HG02840 (cell line): ENCODE measurements around the gene SSX2IP.

ENCODE experiments used
- ATAC-seq: cut with Tn5 transposase; IDR thresholded peaks from one replicate; pipeline ENCODE4 v1.9.1; 2021; ENCODE audit warnings: mild to moderate bottlenecking, moderate library complexity, moderate number of reproducible peaks; ENCODE audit not compliant: unreplicated experiment, low FRiP score

Gene SSX2IP

GRCh38 chr1:84711121-84711520 lies 20.9 kb upstream of the SSX2IP start:
- ATAC-seq, result no peak

GRCh38 chr1:84709131-84709530 lies 18.9 kb upstream of the SSX2IP start:
- no peak for ATAC-seq

DNA sequence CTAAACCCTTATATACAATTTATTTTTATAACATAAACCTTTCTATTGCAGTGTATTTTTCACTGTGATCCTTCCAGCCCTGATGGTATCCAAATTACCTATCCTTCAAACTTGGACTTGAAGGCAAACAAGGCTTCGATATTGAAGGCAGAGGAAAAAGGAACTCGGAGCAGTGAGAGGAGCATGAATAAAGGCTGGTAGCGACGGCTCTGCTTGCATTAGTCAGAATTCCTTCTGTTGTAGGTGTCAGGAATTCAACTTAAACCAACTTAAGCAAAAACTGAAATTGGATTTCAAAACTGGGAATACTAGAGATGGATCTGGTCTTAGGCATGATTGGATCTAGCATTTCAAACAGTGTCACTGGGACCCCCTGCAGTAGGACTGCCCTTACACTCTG lies 17.8 kb upstream of the SSX2IP start:
- no peak for ATAC-seq

DNA sequence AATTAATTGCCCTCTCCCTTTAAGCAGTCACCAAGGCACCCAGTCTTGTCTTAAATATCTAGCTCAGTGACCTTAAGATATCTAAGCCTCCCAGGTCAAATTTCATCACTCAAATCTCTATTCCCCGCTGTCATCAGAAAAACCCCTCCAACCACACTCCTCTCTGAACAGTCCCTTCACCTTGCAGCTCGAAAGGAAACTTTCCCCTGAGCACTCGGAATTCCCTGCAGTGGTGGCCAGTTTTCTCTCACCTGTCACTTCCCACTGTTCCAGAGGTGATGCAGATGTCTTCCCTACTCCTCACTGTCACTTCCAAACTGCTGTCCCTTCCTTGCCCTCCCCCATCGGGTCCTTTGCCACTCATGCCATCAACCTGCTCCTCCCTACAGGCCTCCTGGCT lies 15.3 kb upstream of the SSX2IP start:
- ATAC-seq, result no peak

DNA sequence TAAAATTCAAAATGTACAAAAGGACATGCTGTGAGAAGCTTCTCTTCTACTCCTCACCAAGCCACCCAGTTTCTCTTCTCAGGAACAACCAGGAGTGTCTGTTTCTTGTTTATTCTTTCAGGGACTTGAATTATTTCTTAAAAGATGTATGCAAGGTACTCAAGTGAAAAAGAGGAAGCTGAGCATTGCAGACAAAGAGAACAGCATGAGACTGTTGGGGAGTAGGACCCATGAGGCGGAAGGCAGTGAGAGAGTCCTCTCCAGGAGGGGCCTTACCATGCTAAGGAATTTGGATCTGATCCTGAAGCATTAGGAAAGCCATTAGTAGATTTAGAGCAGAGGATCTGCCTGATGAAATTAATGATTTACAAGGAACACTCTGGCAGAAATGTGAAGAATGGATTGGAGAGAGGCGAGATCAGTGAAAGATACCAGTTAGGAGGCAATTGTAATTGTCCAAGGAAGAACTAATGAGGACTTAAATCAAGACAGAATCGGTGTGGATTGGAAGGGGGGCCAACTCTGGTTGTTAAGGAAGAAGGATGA lies 14.7 kb upstream of the SSX2IP start:
- no peak for ATAC-seq

DNA sequence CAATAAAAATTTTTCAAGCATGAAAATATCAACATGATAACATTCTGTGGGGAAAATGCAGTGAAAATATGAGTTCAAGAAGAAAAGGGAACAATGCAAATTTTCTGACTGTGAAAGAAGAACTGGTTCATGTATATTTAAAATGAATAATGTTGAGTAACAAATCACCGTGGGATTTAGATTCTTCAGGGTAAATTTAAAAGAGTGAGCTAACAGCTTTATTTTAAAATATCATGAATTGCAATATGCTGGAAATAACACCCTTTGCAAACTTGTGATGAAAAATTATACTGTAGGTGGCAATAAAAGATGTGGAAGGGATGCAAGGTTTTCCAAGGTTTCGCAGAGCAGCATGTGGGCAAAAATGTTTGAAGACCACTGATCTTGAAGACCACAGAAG lies 13.2 kb upstream of the SSX2IP start:
- ATAC-seq, result no peak

GRCh38 chr1:84702143-84702542 lies 11.9 kb upstream of the SSX2IP start:
- no peak for ATAC-seq

- ATAC-seq, result no peak
These were observed 11.1 kb upstream of the SSX2IP start for GRCh38 chr1:84701376-84701775.

DNA sequence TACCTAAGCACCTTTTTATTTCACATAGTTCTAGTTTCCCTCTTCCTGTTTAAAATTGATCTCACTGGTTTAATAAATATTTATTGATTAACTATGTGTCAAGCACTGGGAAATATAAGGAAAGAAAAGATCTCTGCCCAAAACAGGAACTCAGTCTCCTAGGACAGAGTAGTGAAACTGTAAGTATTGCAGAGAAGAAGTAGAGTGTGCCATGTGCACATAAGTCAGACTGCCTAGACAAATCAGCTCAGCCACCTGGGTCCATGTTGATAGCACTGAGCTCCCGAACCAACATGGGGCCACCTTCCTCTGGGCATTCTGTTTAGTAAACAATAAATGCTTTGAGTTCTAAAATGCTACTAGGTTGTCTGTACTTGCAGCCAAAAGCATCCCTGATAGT lies 9.8 kb upstream of the SSX2IP start:
- no peak for ATAC-seq

- no peak for ATAC-seq
These were observed 8.2 kb upstream of the SSX2IP start for GRCh38 chr1:84698151-84699110.

DNA sequence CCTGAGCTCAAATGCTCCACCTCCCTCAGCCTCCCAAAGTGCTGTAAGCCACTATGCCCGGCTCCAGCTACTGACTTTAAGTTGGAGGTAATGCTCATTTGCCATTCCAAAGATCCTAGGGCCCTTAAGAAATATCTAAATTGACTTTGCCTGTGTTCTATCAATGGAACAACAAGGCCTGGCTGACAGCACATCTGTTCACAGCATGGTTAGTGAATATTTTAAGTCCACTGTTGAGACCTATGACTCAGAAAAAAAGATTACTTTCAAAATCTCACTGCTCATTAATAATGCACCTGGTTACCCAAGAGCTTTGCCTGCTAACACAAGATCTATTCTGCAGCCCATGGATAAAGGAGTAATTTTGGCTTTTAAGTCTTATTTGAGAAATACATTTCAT lies 3.5 kb upstream of the SSX2IP start:
- no peak for ATAC-seq

DNA sequence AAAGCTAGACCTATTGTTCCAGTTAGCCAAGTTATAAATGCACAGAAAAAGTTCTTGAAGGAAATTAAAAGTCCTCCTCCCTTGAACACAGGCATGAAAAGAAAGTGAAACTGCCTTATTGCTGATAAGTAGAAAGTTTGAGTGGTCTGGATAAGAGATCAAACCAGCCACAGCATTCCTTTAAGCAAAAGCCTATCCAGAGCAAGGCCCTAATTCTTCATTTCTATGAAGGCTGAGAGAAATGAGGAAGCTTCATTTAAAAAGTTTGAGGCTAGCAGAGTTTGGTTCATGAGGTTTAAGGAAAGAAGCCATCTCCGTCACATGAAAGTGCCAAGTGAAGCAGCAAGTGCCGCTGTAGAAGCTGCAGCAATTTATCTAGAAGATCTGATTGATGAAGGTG lies 2.7 kb upstream of the SSX2IP start:
- no peak for ATAC-seq

DNA sequence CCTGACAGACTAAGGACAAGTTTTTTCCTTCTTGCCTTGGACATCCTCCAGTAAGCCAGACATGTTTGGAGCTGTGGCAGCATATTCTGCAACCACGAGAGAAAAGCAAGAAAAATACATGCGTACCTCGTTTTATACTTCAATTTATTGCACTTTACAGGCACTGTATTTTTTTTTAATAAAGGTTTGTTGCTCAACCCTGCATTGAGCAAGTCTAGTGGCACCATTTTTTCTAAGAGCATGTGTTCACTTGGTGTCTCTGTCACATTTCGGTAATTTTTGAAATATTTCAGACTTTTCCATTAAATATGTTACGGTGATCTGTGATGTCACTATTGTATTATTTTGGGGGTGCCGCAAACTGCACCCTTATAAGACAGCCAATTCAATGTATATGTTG lies 2.1 kb upstream of the SSX2IP start:
- ATAC-seq, result no peak

DNA sequence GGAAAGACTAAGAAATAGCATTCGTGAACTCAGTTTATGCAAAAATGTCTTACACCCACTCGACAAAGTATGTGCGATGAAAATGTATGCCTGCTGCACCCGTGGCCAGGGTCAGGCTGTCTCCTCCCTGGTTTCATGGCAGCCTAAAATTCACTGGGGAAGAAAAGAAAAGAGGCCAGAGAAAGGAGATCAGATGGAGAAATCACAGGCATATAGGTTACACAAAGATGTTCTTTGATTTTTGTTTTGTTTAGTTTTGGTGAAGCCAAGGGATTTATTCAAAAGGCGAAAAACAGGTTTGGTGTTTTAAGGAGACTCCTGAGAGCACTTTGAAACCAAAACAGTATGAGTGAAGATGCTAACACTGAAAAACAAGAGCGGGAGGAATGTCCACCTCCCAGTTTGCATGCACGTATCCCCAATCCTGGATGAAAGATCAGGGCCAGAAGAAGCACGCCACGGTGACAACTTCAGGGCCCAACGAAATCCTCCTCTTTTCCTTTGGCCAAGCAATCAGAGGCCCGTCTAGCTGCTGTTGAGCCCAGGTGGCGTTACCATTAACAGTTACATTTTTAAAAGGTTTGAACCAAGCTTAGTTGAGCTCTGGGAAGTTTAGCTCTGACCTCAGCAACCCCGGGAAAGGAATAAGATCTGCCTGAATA lies 992 bp upstream of the SSX2IP start:
- ATAC-seq, result no peak

DNA sequence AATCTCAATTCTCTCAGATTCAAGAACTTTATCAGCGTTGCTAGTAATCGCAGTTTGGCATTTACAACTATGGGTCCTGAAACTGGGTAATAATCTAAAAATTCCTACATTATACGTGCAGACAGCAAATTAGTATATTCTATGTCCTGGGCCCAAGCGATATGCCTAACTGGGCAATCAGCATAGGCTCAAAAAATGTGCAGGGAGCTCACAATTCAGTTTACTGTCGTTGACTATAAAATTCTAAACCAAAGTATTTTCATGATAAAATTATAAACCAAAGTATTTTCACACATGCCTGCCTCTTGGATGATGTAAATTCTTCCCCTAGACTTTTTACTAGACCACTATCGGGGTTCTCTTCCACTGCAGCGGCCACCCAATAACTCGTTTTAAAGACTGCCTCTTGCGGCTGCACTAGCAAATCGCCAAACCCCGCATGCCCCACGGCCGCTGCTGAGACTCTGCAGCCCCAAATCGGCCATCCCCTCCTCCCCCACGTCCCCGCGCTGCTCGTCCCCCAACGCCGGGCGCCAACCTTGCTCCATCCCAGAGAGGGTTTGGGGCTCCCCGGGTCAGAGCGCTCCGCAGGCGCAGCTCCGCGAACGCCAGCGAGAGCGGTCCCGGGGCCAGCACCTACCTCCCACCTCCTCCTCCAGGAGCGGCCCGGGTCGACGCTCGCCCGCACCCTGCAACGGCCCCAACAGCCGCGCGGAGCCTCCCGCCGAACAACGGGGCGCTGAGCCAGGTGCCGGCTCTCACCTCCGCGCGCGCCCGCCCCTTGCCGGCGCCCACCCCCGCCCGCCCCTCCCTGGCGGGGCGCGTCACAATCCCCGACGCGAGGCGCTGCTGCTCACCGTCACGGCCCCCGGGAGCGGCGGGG lies 506 bp downstream of the SSX2IP start:
- ATAC-seq, result peak; percentile 58

- no peak for ATAC-seq
These were observed 1.7 kb downstream of the SSX2IP start for GRCh38 chr1:84688463-84689061.

GRCh38 chr1:84687714-84688462 lies 2.4 kb downstream of the SSX2IP start:
- ATAC-seq, result no peak

GRCh38 chr1:84686223-84686622 lies 4.0 kb downstream of the SSX2IP start:
- ATAC-seq, result no peak

DNA sequence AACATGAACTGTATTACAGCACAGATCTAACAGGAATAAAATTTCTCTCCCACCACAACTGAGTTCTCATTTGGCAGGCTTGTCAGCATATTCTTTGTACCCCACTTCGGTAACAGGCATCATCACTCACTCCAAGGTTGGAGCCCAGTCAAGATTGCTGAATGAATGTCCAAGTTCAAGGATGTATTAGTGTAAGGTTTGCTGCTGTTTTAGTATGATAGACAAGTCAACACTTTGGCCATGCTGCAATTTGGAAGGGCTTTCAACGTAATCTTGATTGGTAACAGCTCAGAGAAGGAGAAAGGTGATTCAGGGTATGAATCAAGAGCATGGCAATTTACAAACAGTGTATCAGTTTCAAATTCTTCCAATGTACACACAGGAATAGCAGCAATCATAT lies 6.8 kb downstream of the SSX2IP start:
- no peak for ATAC-seq

- ATAC-seq, result no peak
These were observed 8.2 kb downstream of the SSX2IP start for GRCh38 chr1:84682047-84682446.
